HL-60/S4 treated with retinoic acid at 250 ng/mL for 4 days and 3 days (cell line): Measurements from ENCODE around the gene FKBP8.
"Not testable (repeated sequence)": the region's sequence is repeated elsewhere in the genome, so short reads cannot be mapped to it uniquely, and the experiment has no call there.

Experiments used
- in situ Hi-C: fragments of 300-500 bp; cut with MboI; formaldehyde crosslinking; loops from 2 replicates; pipeline ENCODE4 v1.7.0; 2022; ENCODE audit warnings: low sequenced_read_pairs

The FKBP8 gene

DNA sequence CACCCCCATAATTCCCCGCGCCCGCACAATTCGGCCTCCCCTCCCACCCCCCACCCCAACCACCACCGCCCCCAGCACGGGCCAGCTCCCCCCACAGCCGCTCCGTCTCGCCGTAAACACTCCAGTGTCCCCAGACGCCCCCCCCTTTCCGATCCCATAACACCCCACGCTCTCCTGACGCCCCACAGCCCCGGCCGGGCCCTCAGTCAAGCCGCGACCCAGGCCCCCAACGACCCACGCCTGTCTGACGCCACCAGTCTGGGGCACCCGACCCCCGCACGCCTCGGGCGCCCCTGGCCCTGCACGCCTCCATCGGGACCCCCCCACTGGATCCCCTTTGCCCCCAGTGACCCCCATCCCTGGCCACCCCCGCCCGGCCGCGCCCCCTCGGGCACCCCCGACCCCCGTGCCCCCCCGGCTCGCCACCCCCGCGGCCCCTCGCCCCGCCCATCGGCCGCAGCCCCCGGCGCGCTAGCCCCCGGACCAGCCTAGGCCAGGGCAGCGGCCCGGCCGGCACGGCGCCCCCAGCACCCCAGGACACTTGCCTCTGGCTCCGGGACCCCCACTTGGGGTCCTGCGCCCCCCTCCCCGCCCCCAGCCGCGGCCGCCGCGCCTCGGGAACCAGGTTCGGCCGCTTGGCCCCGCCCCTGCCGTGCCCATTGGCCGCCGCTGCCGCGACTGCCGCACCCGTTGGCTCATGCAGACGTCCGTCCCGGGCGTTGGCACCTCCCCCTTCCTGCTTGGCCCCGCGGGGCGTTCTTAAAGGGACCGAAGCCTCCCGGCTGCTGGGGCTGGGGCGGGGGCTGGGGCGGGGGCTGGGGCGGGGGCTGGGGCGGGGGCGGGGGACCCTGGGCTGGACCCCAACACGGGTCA lies at the start of gene FKBP8:
FKBP8 (minus strand) TSS at position 633 of the 873 bp plus-strand sequence. CDS start 1,603 bp downstream, outside the sequence.
- in situ Hi-C loops = no loop called here

DNA sequence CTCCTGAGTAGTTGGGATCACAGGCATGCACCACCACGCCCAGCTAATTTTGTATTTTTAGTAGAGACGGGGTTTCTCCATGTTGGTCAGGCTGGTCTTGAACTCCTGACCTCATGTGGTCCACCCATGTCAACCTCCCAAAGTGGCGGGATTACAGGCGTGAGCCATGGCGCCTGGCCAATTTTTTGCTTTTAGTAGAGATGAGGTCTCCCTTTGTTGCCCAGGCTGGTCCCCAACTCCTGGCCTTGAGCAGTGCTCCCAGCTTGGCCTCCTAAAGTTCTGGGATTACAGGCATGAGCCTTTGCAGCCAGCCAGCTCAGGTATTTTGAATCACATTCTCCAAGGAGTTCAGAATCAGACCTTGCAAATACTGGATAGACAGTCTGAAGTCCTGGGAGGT lies 49.4 kb upstream of the FKBP8 start:
- in situ Hi-C loops = not testable (repeated sequence)

DNA sequence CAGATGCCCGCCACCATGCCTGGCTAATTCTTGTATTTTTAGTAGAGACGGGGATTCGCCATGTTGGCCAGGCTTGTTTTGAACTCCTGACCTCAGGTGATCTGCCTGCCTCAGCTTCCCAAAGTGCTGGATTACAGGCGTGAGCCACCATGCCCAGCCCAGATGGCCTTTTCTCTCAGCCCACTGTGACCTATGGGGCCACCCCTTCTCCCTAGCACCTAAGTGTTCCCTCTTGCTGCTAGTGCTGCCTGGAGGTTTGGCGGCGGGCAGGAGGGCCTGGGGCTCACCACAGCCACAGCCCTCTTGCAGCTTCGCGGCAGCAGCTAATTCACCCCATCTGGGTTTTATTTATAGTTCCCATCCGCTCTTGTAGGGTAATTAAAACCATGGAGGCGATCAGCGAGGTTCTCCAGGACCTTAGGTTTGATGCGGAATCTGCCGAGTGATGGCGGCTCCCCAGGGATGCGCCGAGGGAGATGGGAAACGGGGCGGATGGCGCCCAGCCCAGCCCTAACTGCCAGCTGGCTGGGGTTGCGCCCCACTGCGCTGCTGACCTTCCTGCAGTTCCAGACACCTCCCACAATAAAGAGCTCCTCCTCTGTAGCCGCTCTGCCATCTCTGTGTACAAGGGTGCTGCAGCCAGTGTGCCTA lies 48.5 kb upstream of the FKBP8 start:
- in situ Hi-C loops = no loop called here

DNA sequence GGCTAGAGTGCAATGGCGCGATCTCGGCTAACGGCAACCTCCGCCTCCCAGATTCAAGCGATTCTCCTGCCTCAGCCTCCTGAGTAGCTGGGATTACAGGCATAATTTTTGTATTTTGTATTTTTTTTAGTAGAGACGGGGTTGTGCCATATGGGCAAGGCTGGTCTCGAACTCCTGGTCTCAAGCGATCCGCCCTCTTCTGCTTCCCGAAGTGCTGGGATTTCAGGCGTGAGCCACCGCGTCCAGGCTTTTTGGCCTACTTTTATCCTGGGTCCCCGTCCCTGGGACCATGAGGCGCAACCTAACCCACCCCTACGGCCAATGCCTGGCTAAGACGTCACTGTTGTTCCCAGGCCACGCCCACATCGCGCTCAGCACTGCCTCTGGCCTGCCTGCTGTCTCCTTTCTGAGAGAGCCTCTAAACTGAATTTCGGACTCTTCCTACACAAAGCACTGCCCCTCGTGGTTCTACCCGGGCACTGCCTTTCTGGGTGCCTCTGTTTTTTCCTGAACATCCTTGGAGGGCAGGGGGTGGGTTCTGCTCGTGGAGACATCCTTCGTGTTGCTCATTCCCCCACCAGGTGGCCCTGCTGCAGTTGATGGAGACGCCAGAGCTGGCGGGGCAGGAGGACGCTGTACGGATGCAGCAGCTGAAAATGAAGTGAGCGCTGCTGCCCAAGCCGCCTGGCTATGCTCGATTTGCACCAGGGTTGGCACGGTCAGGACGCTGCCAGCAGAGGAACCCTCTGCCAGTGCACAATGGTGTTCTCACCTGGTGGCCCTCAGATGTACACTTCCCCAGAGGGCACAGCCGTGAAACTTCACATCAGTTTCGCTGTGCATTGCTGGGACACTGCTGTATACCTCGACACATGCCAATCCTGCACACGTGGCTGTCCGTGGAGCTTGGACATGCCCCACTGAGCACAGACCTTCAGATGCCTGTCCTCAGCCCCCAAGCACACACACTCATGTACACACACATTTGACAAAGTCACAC lies 47.2 kb upstream of the FKBP8 start:
- in situ Hi-C loops = no loop called here

DNA sequence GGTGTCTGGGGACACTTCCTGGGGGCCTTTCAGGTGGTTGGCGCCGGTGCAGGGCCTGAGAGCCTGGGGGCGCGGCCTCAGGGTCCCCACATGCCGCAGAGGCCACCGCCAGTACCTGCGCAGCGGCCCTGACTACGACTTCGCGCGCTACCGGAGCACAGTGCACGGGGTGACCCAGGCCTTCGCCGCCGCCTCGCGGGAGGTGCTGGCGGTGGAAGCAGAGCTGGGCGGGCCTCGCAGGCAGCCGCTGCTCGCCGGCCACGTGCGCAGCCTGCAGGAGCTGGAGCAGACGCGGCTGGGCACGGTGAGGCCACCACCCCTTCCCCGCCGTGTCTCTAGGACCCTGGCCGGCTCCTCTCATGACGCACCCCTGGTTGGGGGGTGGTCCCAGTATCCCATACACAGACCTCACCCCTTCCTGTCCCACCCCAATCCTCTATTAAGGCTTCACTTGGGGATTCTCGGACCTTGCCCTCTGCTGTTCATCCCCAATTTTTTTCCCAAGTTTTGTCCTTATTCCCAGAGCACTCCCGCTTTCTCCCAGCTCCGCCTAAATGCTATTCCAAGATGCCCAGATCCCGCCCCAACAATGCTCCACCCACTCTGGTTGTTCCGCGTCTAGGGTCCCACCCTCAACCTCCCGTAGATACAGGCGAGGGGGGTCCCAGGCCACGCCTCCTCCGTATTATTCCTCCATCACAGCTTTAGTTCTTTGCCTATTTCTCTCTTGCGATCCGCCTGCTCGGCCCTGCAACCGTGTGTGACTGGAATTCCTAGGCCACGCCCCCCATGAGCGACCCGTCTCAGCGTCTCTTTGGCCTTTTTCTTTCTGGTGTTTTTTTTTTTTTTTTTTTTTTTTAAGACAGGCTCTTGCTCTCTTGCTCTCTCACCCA lies 46.3 kb upstream of the FKBP8 start:
- in situ Hi-C loops = no loop called here

DNA sequence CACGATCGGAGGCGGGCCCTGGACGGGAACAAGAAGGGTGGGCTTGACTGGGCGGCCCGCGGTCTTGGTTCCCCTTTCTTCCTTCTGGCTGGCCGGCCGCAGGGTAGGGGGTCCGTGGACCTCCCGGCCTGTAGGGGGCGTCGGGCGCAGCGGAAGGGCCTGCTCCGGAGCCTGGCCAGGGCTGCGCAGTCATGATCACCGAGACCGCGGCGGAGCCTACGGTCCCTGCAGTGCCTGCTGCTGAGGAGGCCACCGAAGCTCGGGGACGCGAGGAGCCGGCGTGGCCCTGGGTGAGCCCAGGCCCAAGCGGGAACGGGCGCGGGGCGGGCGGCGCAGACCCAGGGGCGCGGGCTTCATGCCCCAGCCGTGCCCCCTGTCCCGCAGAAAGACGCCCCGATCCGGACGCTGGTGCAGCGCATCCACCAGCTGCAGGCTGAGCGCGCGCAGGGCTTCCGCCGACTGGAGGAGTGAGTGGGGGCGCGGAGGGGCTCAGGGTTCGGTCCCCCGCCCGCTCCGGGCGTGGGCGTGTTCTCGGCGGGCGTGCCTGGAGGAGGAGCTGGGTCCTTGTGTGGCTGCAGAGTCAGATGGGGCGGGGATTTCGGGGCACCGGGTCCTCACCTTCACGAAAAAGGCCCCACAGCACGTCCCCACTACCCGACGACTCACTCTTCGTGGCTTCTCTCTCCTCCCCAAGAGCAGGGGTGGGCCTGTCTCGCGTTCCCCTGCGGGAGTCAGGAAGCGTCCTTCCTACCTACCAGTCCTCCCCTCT lies 45.4 kb upstream of the FKBP8 start, which contains the start of gene REX1BD:
REX1BD (plus strand) TSS at position 188 of the 769 bp plus-strand sequence; CDS start at position 192, 4 bp downstream.
- in situ Hi-C loops = no loop called here

DNA sequence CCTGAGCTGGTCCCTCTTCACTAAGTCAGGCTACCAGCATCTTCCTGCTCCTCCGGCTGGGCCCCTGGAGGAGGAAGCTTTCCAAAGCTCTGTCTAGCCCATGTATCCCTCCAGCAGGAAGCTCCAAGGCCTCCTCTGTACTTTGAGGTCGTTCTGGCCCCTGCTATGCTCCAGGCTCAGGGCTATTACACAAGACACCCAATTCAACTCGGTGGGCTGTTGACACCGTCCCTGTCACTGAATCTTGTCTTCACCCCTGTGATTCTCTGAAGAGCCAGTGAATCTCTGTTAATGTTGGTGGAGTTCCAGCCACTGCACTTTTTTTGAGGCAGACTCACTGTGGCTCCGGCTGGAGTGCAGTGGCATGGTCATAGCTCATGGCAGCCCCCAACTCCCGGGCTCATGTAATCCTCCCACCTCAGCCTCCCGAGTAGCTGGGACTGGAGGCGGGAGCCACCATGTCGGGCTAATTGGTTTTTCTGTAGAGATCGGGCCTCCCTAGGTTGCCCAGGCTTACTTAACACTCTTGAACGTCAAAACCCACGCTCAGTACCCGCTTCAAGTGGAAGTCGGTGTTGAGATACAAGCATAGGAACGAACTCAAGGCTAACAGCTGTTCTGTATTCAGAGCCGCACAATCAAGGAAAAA lies 44.7 kb upstream of the FKBP8 start:
- in situ Hi-C loops = no loop called here

DNA sequence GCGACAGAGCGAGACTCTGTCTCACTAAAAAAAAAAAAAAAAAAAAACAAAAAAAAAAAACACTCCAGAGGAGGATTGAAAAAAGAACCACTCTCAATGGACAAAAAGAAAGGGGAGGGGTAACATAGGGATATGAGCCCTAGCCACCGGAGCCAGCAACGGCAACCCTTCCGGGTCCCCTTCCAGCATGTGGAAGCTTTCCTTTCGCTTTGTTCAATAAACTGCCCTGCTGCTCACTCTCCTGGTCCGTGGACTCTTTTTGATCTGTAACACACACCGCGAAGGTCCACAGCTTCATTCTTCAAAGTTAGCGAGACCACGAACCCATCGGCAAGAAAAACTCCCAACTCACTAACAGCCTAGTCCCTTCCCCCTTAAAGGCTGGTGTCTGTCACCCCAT lies 44.2 kb upstream of the FKBP8 start:
- in situ Hi-C loops = no loop called here

DNA sequence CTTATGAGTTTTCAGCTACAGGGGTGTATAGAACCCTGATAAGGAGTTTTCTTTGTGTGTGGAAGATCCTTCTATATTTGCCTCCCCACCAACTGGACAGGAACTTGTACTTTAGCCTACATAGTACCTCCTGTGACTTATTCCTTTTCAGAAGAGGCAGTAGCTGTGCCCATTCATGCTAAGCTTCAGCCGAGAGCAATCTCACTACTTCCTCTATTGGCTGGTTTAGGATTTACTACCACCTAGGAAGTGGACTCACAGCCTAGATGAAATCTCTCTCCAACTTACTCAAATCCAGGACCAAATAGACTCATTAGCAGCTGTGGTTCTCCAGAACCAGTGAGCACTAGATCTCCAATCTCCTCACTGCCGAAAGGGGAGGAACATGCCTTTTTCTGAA lies 42.9 kb upstream of the FKBP8 start:
- in situ Hi-C loops = no loop called here

DNA sequence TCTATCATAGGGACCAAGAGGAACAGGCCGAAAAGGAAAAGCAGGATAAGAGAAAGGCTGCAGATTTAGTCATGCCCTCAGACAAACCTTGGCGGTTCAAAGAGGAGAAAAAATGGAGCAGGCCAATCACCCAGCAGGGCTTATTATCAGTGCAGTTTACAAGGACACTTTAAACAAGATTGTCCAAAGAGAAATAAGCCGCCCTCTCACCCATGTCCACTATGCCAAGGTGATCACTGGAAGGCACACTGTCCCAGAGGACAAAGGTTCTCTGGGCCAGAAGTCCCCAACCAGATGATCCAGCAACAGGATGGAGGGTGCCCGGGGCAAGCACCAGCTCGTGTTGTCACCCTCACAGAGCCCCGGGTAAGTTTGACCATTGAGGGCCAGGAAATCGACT lies 36.9 kb upstream of the FKBP8 start:
- in situ Hi-C loops = no loop called here

DNA sequence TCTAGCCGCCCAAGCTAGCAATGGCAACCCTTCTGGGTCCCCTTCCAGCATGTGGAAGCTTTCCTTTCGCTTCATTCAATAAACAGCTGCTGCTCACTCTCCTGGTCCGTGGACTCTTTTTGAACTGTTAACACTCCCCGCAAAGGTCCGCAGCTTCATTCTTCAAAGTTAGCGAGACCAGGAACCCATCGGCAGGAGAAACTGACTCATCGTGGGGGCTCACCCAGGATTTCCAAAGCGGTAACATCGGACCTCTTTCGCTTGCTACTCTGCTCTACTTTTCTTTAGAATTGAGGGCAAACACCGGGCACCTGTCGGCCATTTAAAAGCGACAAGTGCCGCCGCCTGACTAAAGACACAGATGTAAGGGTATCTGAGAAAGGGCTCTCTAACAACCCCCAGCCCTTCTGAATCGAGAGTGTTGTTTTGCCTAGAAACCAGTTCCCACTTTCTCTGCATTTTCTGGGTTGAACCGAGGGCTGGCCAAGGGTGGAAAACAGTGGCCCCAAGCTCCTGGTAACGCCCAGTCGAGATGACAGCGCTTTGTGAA lies 34.1 kb upstream of the FKBP8 start:
- in situ Hi-C loops = no loop called here

DNA sequence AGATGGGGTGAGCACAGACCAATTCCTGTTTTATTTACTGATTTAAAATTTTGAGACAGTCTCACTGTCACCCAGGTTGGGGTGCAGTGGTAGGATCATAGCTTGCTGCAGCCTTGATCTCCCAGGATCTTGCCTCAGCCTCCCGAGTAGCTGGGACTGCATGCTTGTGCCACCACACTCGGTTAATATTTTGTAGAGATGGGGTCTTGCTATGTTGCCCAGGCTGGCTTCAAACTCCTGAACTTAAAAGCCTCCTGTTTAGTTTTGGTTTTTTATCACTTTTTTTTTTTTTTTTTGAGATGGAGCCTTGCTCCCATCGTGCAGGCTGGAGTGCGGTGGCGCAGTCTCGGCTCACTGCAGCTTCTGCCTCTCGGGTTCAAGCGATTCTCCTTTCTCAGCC lies 33.0 kb upstream of the FKBP8 start:
- in situ Hi-C loops = no loop called here

DNA sequence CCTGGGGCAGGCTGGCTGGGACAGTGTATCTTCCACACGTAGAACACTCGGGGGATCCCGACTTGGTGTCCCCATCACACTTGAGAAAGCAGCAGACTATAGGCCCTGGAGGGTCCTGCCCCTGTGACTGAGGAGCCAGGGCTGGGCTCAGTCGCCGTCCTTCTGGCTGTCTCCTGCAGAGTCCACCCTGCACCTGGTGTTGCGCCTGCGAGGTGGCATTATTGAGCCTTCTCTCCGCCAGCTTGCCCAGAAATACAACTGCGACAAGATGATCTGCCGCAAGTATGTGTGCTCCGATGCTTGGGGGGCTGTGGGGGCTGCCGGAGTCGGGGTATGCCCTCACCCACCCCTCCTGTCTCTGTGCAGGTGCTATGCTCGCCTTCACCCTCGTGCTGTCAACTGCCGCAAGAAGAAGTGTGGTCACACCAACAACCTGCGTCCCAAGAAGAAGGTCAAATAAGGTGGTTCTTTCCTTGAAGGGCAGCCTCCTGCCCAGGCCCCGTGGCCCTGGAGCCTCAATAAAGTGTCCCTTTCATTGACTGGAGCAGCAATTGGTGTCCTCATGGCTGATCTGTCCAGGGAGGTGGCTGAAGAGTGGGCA lies 31.4 kb upstream of the FKBP8 start:
- in situ Hi-C loops = no loop called here

DNA sequence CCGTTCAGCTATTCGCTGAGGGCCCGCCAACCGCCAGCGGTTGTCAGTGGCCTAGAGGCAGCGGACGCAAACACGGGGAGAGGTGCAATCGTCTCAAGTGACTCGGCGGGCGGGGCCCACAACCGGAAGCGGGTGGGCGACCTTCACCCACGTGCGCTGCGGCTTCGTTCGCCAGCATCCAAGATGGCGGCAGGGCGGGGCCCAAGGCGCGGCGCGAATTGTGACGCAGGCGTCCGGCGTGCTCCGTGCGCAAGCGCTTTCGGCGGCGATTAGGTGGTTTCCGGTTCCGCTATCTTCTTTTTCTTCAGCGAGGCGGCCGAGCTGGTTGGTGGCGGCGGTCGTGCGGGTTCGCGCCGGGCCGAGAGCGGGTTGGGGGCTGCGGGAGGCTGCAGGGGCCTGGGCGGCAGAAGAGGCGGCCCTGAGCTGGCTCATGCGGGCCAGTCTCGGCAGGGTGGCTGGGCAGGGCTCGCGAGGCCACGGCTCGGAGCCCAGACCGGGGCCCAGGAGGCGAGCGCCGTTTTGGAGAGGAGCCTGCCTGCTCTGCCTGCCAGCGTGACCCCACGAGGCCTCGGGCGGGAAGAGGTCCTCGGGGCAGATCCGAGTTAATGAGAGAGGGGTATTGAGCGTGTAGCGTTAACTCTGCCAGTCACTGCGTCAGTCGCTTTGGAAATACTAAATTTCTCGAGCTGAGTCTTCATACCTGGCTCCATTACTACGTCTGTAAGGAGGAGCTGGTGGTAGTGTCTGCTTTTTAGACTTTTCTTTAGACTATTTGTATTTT lies 28.4 kb upstream of the FKBP8 start, which contains the start of gene UBA52:
UBA52 (plus strand) TSS at position 294 of the 781 bp plus-strand sequence. CDS start 1,444 bp downstream, outside the sequence.
- in situ Hi-C loops = no loop called here

DNA sequence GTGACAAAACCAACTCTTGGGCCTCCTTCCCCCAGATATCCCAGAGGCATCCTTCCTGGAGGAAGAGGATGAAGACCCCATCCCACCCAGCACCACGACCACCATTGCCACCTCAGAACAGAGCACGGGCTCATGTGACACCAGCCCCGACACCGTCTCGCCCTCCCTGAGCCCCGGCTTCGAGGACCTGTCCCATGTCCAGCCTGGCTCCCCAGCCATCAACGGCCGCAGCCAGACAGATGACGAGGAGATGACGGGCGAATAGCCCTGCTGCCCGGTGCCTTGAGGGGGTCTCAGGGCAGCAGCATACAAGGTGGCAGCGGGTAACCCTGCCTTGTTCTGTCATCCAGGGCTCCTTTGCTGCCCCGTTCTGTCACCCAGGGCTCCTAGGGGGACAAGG lies 25.0 kb upstream of the FKBP8 start:
- in situ Hi-C loops = no loop called here

DNA sequence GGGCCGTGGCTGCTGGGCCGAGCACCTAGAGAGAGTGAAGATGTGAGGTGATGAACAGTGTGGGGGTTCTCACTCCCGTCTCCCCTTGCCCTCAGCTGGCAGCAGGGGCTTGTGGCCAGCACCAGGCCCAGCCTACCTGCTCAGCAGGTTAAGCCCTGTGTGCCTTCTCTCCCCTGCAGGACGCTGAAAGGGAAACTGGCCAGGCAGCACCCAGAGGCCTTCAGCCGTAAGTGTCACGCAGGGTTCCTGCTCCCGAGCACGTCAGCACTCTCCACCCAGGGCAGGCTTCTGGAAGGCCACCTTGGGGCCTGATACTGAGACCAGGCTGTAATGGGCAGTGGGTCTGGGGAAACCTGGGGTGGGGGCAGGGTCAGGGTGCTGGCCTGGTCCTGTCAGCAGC lies 23.6 kb upstream of the FKBP8 start:
- in situ Hi-C loops = no loop called here

DNA sequence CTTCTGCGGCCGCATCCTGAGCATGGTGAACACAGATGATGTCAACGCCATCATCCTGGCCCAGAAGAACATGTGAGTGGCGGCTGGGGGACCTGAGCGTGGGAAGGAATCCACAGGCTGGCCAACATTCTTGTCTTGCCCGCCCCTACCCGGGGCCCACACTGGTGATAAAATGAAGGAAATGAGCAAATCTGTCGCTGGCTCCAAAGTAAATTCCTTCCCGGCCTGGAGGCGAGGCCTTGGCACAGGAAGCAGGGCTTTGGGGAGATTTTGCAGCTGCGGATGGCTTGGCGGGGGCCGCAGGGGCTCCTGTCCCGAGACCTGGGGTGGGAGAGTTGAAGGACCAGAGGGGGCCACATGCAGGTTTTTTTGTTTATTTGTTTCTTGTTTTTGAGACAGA lies 18.7 kb upstream of the FKBP8 start:
- in situ Hi-C loops = no loop called here
